OCI-LY7 (cell line): ENCODE measurements around the gene LGI4.

Source experiments
- EZH2phosphoT487 ChIP-seq: fragments of 200-600 bp; sonication (generic); IDR thresholded peaks from 2 replicates; pipeline ENCODE4 v1.6.1; 2018; ENCODE audit warnings: low read depth, borderline replicate concordance, mild to moderate bottlenecking, mixed run types, antibody characterized with exemption, low read length, moderate library complexity, mixed read lengths
- TF ChIP-seq, protein P1 (sequence below): fragments of 200-600 bp; sonication (generic); conservative IDR thresholded peaks from 2 replicates; pipeline ENCODE4 v1.5.1; 2014; ENCODE audit warnings: mild to moderate bottlenecking, antibody characterized with exemption, low read length, moderate library complexity, mixed read lengths

DNA sequence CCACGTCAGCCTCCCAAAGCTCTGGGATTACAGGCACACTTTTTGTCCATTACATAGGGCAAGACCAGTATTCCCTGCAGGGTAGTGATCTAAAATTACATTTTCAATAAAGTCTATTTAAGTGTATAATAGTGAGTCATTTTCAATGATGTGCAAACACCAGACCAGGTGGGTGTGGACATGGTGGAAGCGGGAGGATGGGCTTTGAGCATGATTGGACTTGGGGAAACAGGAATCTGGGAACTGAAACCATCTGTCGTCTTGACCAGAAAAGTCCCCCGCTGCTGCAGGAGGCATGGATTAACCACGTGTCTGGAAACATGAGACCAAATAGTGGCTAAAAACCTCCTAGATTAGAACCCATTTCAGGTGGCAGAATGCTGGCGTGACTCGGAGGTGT, 14.4 kb downstream of the LGI4 start:
- TF ChIP-seq, protein P1, sequence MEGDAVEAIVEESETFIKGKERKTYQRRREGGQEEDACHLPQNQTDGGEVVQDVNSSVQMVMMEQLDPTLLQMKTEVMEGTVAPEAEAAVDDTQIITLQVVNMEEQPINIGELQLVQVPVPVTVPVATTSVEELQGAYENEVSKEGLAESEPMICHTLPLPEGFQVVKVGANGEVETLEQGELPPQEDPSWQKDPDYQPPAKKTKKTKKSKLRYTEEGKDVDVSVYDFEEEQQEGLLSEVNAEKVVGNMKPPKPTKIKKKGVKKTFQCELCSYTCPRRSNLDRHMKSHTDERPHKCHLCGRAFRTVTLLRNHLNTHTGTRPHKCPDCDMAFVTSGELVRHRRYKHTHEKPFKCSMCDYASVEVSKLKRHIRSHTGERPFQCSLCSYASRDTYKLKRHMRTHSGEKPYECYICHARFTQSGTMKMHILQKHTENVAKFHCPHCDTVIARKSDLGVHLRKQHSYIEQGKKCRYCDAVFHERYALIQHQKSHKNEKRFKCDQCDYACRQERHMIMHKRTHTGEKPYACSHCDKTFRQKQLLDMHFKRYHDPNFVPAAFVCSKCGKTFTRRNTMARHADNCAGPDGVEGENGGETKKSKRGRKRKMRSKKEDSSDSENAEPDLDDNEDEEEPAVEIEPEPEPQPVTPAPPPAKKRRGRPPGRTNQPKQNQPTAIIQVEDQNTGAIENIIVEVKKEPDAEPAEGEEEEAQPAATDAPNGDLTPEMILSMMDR: no peak
- no peak for TF ChIP-seq EZH2phosphoT487
